GM21723 (cell line): ENCODE measurements around the gene APOLD1.
"Not testable (repeated sequence)": the region's sequence is repeated elsewhere in the genome, so short reads cannot be mapped to it uniquely, and the experiment has no call there.

Experiments used
- ATAC-seq: cut with Tn5 transposase; IDR thresholded peaks from one replicate; pipeline ENCODE4 v1.9.1; 2021; ENCODE audit warnings: mild to moderate bottlenecking, moderate library complexity; ENCODE audit not compliant: unreplicated experiment

The APOLD1 gene, protein sequence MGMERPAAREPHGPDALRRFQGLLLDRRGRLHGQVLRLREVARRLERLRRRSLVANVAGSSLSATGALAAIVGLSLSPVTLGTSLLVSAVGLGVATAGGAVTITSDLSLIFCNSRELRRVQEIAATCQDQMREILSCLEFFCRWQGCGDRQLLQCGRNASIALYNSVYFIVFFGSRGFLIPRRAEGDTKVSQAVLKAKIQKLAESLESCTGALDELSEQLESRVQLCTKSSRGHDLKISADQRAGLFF

GRCh38 chr12:12784911-12785814 is at the start of gene APOLD1:
Gene APOLD1, plus strand, starts transcription at chr12:12785659. Its CDS starts 33 bp downstream, at chr12:12785692.
- no peak for ATAC-seq

- peak; percentile 82 for ATAC-seq
Measured at GRCh38 chr12:12736759-12737676, 48.4 kb upstream of the APOLD1 start.

DNA sequence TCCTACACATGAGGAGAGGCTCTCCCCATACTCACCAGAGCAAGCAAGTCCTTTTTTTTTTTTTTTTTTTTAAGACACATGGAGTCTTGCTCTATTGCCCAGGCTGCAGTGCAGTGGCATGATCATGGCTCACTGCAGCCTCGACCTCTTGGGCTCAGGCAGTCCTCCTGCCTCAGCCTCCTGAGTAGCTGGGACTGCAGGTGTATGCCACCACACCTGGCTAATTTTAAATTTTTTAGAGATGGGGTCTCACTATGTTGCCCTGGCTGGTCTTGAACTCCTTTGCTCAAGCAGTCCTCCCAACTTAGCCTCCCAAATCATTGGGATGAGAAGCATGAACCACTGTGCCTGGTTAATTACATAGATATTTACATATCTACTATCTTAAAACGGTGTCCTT is 47.3 kb upstream of the APOLD1 start:
- not testable (repeated sequence) for ATAC-seq

DNA sequence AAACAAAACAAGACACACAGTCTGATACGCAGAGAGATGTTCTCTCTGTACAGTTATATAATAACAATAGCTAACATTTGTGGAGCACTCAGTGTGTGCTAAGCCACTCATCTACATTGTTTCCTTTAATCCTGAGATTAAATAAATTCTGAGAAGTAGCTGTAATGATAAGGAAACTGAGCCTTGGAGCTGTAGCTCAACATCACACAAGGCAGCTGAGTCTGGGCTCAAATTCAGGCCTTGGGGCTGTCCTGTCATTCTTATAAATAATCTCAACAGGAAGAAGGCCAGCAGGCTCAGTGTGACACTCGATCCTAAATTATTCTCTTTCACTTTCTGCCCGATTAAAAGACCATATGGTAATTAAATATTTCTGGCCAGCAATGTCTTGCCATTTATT is 43.8 kb upstream of the APOLD1 start:
- no peak for ATAC-seq

DNA sequence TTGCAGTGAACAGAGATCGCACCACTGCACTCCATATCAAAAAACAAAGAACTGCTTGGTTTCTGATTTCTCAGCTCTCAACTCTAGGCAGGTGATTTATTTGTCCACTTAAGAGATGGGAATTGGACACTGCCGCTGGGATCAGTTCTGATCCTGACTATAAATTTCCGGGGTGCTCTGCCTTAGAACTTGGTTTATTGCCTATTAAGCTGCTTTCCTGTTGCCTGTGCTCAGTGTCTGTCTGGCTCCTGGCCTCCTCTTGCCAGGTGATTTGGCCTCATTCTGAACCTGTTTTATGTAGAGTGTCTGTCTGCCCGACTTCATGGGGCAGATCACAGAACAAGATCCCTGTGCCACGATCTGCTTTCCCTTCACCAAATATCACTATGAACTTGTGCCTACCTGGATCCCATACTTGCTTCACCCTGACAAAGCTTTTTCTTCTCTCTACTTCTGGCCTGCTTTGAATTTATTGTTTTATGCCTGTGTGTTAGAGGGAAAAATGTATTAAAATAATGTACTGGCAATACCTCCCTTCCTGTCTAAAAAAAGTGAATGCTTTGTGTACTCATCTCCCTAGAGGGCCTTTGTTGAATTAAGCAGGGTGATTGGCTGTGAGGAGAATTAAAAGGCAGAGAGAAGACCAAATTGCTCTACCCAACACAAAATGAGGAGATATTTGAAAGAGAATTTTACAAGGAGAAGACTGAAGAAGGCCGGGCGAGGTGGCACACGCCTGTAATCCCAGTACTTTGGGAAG is 40.7 kb upstream of the APOLD1 start:
- ATAC-seq: no peak

- no peak for ATAC-seq
Measured at GRCh38 chr12:12745576-12746211, 39.8 kb upstream of the APOLD1 start.

DNA sequence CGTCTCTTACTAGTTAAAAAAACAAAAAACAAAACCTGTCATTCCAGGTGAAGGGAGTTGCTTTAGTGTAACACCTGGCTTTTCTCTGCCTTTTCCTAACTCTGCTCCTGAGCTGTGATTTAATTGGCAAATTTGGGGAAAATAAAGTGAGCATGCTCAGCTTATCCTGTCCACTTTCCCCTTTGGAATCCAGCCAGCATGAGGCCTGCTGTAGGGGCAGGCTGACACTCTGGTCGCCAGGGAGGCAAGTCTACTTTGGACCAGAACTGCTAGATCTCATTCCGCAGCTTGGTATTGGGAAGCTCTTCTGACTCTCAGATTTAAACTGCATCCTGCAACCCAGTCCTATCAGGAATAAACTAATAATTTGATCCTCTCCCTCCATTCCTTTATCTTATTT is 38.2 kb upstream of the APOLD1 start:
- ATAC-seq: no peak

DNA sequence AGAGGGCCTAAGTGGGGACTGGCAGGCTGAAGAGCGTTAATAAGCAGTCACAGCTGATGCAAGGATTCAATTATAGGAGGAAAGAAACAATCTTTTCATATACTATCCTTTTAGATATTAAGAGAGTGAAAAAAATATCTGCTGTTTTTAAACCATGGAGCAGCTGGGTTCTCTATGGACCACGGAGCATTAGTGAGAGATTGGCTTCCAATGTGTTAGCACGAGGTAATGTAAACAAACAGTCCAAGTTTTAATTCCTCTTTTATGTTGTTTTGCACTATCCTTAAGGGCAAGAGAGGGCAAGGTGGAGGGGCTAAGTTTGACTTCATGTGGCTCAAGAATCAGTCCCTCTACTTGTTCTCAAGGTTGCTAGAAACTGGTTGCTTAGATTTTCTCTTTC is 37.4 kb upstream of the APOLD1 start:
- no peak for ATAC-seq

GRCh38 chr12:12749433-12749832 is 36.0 kb upstream of the APOLD1 start:
- ATAC-seq: no peak

- ATAC-seq: no peak
Measured at GRCh38 chr12:12755923-12756322, 29.5 kb upstream of the APOLD1 start.

DNA sequence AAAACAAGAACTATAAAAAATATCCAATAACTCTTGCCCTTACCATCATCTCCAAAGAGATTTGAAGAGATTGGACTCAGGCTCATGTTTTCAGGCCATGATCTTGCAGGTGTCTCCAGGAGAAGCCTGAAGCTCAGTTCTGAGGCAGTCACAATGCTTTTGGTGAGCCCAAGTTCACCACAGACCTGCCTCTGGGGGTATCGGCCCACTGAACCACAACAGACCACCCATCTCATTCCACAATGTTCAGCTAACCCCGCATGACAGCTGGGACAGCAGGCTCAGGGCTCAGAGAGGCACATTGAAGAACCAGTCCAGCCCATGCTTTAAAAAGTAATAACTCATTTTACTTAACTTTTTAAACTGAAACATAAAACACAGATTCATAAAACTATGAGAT is 28.3 kb upstream of the APOLD1 start:
- no peak for ATAC-seq

- no peak for ATAC-seq
Measured at GRCh38 chr12:12759234-12759915, 26.1 kb upstream of the APOLD1 start.

DNA sequence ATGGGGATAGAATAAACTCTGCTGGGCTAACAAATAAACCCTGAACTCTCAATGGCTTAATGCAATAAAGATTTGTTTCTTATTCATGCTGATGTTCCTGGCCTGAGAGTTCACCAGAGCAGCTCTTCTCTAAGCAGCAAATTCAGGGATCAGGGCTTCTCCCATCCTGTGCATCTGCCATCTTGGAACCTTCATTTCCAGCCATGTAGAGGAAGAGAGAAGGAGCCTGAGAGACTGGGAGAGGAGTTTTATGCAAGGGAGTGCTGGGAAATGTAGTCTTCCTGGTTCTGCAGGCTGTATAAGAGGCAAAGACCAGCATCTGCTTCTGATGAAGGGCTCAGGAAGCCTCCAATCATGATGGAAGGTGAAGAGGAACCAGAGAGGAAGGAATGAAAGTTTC is 20.6 kb upstream of the APOLD1 start:
- no peak for ATAC-seq

DNA sequence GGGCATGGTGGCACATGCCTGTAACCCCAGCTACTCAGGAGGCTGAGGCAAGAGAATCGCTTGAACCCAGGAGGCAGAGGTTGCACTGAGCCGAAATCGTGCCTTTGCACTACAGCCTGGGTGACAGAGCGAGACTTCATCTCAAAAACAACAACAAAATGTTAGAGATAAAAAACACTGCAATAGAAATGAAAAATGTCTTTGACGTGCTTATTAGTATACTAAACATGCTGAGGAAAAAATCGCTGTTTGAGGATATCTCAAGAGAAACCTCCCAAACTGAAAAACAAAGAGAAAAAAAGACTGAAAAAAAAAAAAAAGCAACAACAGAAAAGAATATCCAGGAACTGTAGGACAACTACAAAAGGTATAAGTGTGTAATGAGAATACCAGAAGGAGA is 15.2 kb upstream of the APOLD1 start:
- ATAC-seq: no peak

DNA sequence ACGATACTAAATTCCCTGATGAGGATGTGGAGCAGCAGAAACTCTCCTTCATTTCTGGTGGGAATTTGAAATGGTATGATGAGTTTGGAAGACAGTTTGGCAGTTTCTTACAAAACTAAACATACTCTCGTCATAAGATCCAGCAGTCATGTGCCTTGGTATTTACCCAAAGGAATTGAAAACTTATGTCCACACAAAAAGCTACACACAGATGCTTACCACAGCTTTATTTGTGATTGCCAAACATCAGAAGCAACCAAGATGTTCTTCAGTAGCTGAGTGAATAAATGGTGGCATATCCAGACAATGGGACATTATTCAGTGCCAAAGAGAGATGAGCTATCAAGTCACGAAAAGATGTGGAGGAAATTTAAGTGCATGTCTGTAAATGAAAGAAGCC is 10.7 kb upstream of the APOLD1 start:
- ATAC-seq: no peak

DNA sequence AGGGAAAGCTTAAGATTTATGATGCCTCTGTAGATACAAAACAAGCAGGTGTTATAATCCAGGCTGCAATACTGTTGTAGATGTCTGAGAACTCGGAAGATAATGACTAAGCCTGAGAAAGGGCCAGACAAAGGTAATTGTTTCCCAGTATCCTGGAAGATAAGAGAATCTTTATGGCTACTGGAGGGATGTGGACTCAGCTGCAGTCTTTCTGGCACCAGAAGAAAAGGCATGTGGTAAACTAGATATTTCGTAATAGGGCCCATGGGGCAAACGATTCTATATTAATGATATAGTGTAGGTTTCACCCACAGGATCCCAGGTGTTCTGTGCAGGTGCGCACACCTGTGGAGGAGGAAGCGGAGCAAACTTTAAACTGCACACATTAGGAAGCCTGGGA is 9.2 kb upstream of the APOLD1 start:
- ATAC-seq: no peak

- no peak for ATAC-seq
Measured at GRCh38 chr12:12777092-12777491, 8.4 kb upstream of the APOLD1 start.

DNA sequence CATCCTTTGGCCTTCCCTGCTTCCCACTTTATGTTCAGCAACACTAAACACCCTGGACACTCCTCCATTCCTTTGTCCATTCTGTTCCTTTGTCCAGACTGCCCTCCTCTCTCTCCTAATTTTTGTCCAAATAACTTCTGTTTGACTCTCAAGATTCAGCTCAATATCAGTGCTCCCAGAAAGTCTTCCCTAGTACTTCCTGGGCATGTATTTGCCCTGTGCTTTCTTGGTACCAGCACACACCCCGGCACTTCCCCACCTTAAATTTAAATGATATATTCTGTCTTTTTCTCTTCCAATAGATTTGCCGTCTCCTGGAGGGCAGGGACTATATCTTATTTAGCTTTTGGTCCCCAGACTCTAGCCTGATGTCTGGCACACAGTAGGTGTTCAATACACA is 6.5 kb upstream of the APOLD1 start:
- ATAC-seq: no peak

DNA sequence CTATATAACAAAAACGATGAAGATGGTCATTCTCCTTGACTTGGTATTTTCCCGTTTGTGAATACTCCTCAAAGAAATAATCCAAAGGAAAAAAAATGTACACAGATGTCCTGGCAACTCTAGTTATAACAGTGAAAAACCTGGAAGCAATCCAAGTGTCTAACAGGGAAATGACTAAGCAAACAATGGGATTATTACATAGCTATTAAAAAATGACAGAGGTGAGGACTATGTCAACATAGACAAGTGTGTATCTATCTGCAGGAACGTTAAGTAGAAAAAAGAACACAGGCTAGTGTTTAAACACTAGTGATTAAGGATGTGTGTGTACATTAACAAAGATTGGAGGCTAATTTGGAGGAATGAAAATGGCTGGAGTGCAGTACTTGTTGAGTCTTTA is 5.9 kb upstream of the APOLD1 start:
- no peak for ATAC-seq

DNA sequence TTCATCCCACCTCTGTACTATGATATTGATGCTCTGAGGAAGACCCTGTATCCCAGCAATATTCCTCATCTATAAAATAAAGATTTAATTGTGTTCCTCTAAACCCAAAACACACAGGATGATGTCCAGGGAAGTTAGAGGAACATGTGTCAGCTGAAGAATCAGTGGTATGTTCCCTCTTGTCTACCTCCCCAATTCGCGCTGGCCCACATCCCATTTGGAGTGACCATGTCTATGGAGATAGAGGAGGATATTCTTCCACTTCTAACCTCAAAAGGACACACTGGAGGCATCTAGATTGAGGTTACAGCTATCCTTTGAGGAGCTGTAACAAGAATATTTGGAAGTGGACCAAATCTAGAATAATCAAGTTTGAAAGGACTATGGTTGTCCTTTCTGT is 1.3 kb upstream of the APOLD1 start:
- no peak for ATAC-seq
